Duodenal mucosa (tissue), 2 donors: Measurements from ENCODE around the gene MARK2.
A peak's percentile ranks its signal among the peaks of the same experiment; 100 is the strongest.

Source experiments
- H3K27ac ChIP-seq: one replicate; pipeline ENCODE4 v1.7.0; 2013; ENCODE audit warnings: low read depth, low read length
- H3K27me3 ChIP-seq, 2 donors: one replicate each; pipeline ENCODE4 v1.7.0; 2013; ENCODE audit warnings: low read length in 2 of 2, control low read depth in 1 of 2; ENCODE audit not compliant: insufficient read depth in 2 of 2, control insufficient read depth in 1 of 2
- H3K36me3 ChIP-seq, 2 donors: one replicate each; pipeline ENCODE4 v1.7.0; 2013; ENCODE audit warnings: low read length in 2 of 2, control low read depth in 1 of 2; ENCODE audit not compliant: insufficient read depth in 2 of 2, control insufficient read depth in 1 of 2
- H3K4me1 ChIP-seq, 2 donors: one replicate each; pipeline ENCODE4 v1.7.0; 2013; ENCODE audit warnings: low read length in 2 of 2, control low read depth in 1 of 2; ENCODE audit not compliant: insufficient read depth in 2 of 2, control insufficient read depth in 1 of 2
- H3K4me3 ChIP-seq, 2 donors: one replicate each; pipeline ENCODE4 v1.7.0; 2013; ENCODE audit warnings: low read length in 2 of 2, low read depth in 1 of 2
- H3K9ac ChIP-seq, 2 donors: one replicate each; pipeline ENCODE4 v1.7.0; 2013; ENCODE audit warnings: low read length in 2 of 2, low read depth in 1 of 2
- H3K9me3 ChIP-seq, 2 donors: one replicate each; pipeline ENCODE4 v1.7.0; 2013; ENCODE audit warnings: low read length in 2 of 2, control low read depth in 1 of 2; ENCODE audit not compliant: control insufficient read depth in 1 of 2

The MARK2 gene

DNA sequence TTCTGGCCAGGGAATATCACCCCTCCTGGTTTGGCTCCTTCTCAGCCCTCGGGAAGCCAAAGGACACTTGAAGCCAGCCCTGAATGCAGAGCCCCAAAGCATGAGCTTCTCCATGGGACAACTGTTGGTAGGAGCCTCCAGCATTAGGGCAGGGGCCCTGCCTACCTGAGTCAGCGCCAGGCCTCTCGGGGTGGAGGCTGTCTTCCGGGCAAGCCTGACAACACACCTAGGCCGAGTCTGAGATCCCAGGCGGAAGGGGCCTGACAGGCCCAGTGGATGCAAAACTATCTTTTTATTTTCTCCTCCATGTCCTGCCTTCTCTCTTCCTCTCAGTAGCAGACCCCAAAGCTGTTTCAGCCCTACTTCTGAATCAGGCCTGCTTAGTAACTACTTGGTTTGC, 50.4 kb downstream of the MARK2 start:
- Histone ChIP-seq H3K27ac (peak overlapping the region; percentile 95), H3K36me3 (peaks cover 0 to 6% of the 10 kb centered on the region in 2 donors), H3K27me3 (no peaks in the 10 kb centered on the region), H3K4me1 (peaks cover 61 to 62% of the 10 kb centered on the region in 2 donors), H3K9ac (peak overlapping the region; percentile 74 to 86), H3K9me3 (no peaks in the 10 kb centered on the region), H3K4me3 (peak overlapping the region; percentile 76 to 86)

DNA sequence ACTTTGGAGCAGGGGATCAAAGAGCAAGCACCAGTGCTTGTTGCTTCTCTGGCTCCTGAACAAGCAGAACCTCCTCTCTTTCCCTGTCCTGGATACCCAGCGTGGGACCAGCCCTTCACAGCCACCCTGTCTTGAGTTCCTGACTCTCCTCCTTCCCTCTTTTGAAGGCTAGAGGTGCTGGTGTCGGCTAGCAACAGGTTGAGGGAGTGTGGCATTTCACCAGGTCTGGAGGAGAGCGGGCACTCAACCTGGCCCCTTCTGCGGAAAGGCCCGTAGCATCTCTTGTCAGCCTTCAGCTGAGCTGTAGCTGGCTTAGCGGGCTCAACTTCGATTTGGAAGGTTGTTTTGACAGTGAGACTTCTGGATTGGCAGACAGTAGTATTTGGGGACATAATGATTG, 51.5 kb downstream of the MARK2 start:
- Histone ChIP-seq H3K4me3 (peak overlapping the region; percentile 76 to 86), H3K9ac (peak overlapping the region; percentile 74 to 86), H3K27ac (no peak overlapping the region), H3K9me3 (no peaks in the 10 kb centered on the region), H3K36me3 (peaks cover 0 to 15% of the 10 kb centered on the region in 2 donors), H3K27me3 (no peaks in the 10 kb centered on the region), H3K4me1 (peaks cover 56% of the 10 kb centered on the region in 2 donors)

DNA sequence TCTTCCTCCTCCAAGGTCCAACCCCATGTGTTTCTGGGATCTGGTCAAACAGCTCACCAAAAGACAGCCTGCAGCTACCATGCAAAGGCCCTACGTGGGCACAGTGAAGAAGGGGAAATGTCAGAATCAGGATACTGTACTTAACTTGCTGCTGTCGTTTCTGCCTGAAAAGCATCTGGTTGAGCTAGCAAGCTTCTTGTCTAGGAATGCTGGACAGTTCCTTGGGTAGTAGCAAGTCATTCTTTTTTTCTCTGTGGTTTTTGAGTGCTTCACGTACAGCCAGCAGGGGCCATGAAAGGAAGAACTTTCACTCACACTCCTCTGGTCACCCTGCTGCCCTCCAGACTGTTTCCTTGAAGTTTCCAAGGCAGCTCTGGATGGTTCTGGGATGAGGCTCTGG, 53.3 kb downstream of the MARK2 start:
- no peaks in the 10 kb centered on the region for H3K27me3 ChIP-seq
- peaks cover 53 to 55% of the 10 kb centered on the region in 2 donors for H3K4me1 ChIP-seq
- no peak overlapping the region for H3K4me3 ChIP-seq
- H3K27ac ChIP-seq = no peak overlapping the region
- H3K9me3 ChIP-seq = no peaks in the 10 kb centered on the region
- no peak overlapping the region for H3K9ac ChIP-seq
- H3K36me3 ChIP-seq = peaks cover 8 to 31% of the 10 kb centered on the region in 2 donors

DNA sequence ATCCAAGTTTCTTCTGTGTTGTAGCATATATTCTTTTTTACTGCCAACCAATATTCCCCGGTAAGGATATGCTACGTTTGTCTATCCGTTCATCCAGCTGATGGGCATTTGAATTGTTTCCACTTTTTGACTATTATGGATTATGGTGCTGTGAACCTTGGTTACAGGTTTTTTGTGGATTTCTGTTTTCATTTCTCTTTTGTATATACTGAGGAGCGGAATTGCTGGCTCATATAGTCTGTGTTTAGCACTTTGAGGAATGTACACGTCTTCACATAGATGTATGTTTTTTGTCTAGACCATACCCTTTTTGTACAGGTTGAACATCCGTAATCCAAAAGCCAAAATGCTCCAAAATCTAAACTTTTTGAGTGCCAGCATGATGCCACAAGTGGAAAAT, 54.4 kb downstream of the MARK2 start:
- peaks cover 13 to 42% of the 10 kb centered on the region in 2 donors for H3K36me3 ChIP-seq
- no peaks in the 10 kb centered on the region for H3K27me3 ChIP-seq
- peaks cover 43 to 45% of the 10 kb centered on the region in 2 donors for H3K4me1 ChIP-seq
- no peak overlapping the region for H3K9ac ChIP-seq
- H3K27ac ChIP-seq = no peak overlapping the region
- no peaks in the 10 kb centered on the region for H3K9me3 ChIP-seq
- H3K4me3 ChIP-seq = no peak overlapping the region

DNA sequence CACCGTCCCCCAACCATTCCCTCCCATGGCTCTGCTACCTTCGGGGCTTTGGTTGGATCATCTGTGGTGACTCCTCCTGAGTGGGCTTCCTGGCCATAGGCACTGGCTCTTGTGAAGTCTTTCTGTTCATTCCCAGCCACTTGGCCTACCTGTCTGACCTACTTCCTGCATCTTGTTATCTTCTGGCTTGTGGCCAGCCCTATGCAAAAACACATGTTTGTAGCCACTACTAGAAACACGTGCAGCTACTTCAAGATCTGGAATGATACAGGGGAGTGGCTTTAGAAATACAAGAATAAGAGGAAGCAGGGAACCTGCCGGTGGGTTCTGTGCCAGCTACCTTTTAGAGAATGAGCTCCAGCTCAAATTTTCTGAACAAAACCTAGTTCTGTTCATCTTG, 57.2 kb downstream of the MARK2 start:
- no peaks in the 10 kb centered on the region for H3K9me3 ChIP-seq
- peaks cover 37 to 69% of the 10 kb centered on the region in 2 donors for H3K36me3 ChIP-seq
- peaks cover 18 to 21% of the 10 kb centered on the region in 2 donors for H3K4me1 ChIP-seq
- H3K27ac ChIP-seq = no peak overlapping the region
- no peaks in the 10 kb centered on the region for H3K27me3 ChIP-seq
- no peak overlapping the region for H3K4me3 ChIP-seq
- no peak overlapping the region for H3K9ac ChIP-seq

DNA sequence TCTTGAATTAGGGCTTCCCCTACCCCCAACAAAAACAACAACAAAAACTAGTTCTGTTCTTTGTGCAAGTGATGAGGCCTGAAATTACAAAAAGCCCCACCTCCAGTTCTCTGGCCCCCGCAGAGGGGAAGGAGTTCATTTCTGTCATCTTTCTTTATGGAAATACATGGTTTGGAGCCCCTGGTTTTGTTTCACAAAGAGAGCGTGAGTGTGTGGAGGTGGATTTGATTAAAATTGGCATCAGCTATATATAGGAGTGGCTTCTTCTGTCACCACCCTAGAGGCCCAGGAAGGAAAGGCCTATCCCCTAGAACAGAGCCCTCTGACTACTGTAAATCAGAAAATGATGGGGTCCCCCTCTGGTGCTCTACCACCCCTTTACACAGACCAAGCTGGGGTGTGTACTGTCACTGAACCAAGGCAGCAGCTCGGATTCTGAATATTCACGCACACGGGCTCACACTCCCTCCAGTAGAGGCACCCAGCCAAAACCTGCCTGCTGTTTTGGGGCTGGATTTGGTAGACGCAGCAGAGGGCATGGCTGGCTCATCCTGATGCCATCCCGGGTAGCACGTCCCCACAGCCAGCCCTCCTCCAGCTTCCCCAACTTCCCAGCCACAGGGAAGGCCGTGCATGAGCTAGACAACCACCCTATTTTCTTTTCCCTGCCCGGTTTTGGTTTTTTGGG, 58.7 kb downstream of the MARK2 start:
- H3K36me3 ChIP-seq = peaks cover 45 to 78% of the 10 kb centered on the region in 2 donors
- no peak overlapping the region for H3K4me3 ChIP-seq
- H3K4me1 ChIP-seq = peaks cover 6 to 8% of the 10 kb centered on the region in 2 donors
- H3K27me3 ChIP-seq = no peaks in the 10 kb centered on the region
- no peak overlapping the region for H3K27ac ChIP-seq
- no peaks in the 10 kb centered on the region for H3K9me3 ChIP-seq
- no peak overlapping the region for H3K9ac ChIP-seq

DNA sequence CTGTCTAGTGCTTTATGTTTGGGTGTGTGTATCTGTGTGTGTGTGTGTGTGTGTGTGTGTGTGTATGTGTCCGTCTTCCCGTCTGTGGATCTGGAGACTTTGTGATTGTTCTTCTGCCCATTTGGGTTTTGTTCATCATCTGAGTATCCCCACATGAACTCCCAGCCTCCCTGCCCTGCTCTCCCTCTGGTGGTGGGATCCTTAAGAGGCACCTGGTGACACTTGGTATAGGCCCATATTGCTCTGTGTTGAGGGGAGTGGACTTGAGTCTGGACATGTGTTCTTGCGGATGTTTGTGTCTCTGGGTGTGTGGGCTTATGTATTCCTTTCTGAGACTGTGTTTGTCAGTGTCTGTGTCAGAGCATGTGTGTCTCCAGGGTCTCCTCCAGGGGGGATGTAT, 62.8 kb downstream of the MARK2 start:
- Histone ChIP-seq H3K27ac (no peak overlapping the region), H3K9ac (no peak overlapping the region), H3K27me3 (no peaks in the 10 kb centered on the region)

DNA sequence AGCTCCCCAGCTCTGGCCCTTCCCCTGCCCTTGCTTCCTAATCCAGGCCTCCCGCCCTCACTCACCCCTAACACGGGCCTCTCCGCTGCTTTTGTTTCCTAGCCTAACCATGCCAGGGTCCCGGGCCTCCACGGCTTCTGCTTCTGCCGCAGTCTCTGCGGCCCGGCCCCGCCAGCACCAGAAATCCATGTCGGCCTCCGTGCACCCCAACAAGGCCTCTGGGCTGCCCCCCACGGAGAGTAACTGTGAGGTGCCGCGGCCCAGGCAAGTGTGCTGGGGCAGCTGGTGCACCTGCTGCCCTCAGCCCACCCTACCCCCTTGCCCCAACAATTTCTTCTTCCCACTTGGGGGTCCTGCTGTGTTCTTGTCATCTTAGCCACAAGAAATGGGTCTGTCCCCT, 65.0 kb downstream of the MARK2 start:
- Histone ChIP-seq H3K9me3 (no peaks in the 10 kb centered on the region), H3K27ac (no peak overlapping the region), H3K4me3 (no peak overlapping the region), H3K36me3 (peaks cover 62 to 91% of the 10 kb centered on the region in 2 donors), H3K27me3 (no peaks in the 10 kb centered on the region), H3K4me1 (no peaks in the 10 kb centered on the region), H3K9ac (no peak overlapping the region)

More for the DNA sequence above, 62.8 kb downstream of the MARK2 start:
- H3K9me3 ChIP-seq = no peaks in the 10 kb centered on the region
- H3K4me3 ChIP-seq = no peak overlapping the region
- peaks cover 0 to under 1% of the 10 kb centered on the region in 2 donors for H3K4me1 ChIP-seq
- H3K36me3 ChIP-seq = peaks cover 60 to 95% of the 10 kb centered on the region in 2 donors

DNA sequence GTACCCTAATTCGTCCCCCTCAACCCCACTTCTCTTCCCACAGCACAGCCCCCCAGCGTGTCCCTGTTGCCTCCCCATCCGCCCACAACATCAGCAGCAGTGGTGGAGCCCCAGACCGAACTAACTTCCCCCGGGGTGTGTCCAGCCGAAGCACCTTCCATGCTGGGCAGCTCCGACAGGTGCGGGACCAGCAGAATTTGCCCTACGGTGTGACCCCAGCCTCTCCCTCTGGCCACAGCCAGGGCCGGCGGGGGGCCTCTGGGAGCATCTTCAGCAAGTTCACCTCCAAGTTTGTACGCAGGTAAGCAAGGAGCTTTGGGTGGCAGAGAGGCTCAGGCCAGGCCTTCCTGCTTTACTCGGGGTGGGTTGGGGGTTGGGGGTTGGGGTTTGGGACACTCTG, 65.8 kb downstream of the MARK2 start:
- no peaks in the 10 kb centered on the region for H3K27me3 ChIP-seq
- no peaks in the 10 kb centered on the region for H3K9me3 ChIP-seq
- H3K9ac ChIP-seq = no peak overlapping the region
- H3K4me3 ChIP-seq = no peak overlapping the region
- H3K27ac ChIP-seq = no peak overlapping the region
- peaks cover 56 to 84% of the 10 kb centered on the region in 2 donors for H3K36me3 ChIP-seq
- H3K4me1 ChIP-seq = no peaks in the 10 kb centered on the region

DNA sequence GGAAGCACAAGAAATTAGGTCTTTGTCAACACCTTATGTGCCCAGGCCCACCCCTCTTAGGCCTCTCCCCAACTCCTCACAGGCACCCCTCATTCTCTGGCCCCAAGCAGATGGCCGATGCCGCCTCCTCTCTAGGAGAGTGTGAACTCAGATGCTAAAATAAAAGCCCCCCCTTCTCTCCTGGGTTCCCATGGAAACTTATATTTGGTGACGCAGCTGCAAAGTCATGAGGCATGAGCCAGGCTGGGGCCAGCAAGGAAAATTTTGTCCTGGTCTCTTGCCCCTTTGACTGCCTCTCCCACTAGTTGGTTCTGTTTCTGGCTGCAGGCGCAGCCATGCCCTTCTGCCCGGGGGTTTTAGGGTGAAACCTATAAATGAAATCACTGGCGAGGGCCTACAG, 66.3 kb downstream of the MARK2 start:
- Histone ChIP-seq H3K27ac (no peak overlapping the region), H3K4me1 (no peaks in the 10 kb centered on the region), H3K4me3 (no peak overlapping the region), H3K9me3 (no peaks in the 10 kb centered on the region), H3K27me3 (no peaks in the 10 kb centered on the region), H3K9ac (no peak overlapping the region), H3K36me3 (peaks cover 51 to 80% of the 10 kb centered on the region in 2 donors)
